ENCODE results near the gene RXRB.

RXRB gene

DNA sequence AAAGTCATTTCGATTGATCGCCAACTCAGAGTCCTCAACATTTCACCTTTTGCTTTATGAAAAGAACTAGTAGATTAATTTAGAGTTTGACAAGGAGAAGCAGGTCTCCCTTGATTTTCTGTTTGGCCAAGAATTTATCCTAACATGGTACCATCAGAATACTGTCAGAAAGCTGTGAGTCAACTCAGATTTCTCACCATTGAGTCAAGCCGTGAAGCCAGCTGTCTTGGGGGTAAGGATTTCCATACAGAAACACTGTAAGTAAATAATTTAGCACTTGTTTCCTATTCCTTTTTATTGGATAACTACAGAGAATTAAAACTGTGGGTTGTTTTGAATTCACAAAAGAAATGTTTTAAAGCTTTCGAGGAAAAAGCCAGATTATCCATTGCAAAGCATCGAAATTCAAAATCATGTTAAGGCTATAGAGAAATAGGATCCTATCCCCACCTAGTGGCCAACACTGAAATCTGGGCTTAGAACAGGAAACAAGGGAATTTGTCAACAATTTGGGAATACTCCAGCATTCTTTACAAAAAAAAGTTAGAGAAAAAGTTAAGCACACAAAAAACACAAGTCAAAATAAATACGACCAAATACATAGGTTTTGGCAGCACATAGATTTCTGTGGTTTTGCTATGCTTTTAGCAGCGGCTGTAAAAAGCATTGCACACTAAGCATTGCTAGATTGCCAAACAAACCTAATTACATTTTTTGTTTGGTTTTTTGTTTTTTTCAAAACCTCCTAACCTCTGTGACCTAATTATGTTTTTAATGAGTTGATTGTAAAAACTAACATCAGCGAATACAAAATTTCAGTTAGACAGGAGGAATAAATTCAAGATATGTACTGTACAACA is 52.4 kb downstream of the RXRB start:
- no peaks in the 10 kb centered on the region for H3K4me1 ChIP-seq (ENCODE audit: control insufficient read depth, insufficient read depth, low read length, poor library complexity, severe bottlenecking)

DNA sequence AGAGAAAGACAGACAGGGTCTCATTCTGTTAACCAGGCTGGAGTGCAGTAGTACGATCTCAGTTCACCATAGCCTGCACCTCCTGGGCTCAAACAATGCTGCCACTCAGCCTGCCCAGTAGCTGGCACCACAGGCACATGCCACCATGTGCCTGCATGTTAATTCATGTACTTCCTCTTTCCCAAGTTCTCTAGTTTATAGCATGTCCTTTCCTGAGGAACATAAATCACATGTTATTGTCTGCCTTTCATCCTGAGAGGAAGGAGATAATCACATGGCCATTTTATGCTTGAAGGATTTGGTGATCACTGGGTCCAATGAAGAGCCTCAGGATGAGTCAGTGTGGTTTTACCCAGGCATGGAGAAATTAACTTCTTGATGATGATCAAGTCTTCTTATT is 56.1 kb downstream of the RXRB start:
- H3K27ac ChIP-seq (ENCODE audit: insufficient read depth, low read length, poor library complexity, severe bottlenecking): no peak overlapping the region
- no peak overlapping the region for H3K4me3 ChIP-seq (ENCODE audit: insufficient read depth, low read depth, low read length, poor library complexity, severe bottlenecking)
- no peaks in the 10 kb centered on the region for H3K36me3 ChIP-seq (ENCODE audit: control insufficient read depth, insufficient read depth, low read length)
- no peaks in the 10 kb centered on the region for H3K9me3 ChIP-seq (ENCODE audit: control insufficient read depth, low read length)
- no peak for DNase-seq
- peaks cover 3% of the 10 kb centered on the region for H3K27me3 ChIP-seq (replicated peaks; ENCODE audit: control insufficient read depth, insufficient read depth, low read length, poor library complexity, severe bottlenecking)
- H3K4me1 ChIP-seq (ENCODE audit: control insufficient read depth, insufficient read depth, low read length, poor library complexity, severe bottlenecking): no peaks in the 10 kb centered on the region

More for the DNA sequence above, 52.4 kb downstream of the RXRB start:
- Histone ChIP-seq H3K36me3 (ENCODE audit: control insufficient read depth, insufficient read depth, low read length) (no peaks in the 10 kb centered on the region), H3K27me3 (replicated peaks; ENCODE audit: control insufficient read depth, insufficient read depth, low read length, poor library complexity, severe bottlenecking) (peaks cover 3% of the 10 kb centered on the region), H3K4me3 (ENCODE audit: insufficient read depth, low read depth, low read length, poor library complexity, severe bottlenecking) (no peak overlapping the region), H3K9me3 (ENCODE audit: control insufficient read depth, low read length) (no peaks in the 10 kb centered on the region), H3K27ac (ENCODE audit: insufficient read depth, low read length, poor library complexity, severe bottlenecking) (no peak overlapping the region)
- DNase-seq: no peak
